Bone marrow (tissue), 2 donors: ENCODE results near the gene MAPK13.
A peak's percentile ranks its signal among the peaks of the same experiment; 100 is the strongest.
"Not testable (repeated sequence)": the region's sequence is repeated elsewhere in the genome, so short reads cannot be mapped to it uniquely, and the experiment has no call there.

Source experiments
- DNase-seq, 2 donors: peaks; one replicate each; lab custom pipeline; 2025; lab: John Stamatoyannopoulos, UW

MAPK13 gene

DNA sequence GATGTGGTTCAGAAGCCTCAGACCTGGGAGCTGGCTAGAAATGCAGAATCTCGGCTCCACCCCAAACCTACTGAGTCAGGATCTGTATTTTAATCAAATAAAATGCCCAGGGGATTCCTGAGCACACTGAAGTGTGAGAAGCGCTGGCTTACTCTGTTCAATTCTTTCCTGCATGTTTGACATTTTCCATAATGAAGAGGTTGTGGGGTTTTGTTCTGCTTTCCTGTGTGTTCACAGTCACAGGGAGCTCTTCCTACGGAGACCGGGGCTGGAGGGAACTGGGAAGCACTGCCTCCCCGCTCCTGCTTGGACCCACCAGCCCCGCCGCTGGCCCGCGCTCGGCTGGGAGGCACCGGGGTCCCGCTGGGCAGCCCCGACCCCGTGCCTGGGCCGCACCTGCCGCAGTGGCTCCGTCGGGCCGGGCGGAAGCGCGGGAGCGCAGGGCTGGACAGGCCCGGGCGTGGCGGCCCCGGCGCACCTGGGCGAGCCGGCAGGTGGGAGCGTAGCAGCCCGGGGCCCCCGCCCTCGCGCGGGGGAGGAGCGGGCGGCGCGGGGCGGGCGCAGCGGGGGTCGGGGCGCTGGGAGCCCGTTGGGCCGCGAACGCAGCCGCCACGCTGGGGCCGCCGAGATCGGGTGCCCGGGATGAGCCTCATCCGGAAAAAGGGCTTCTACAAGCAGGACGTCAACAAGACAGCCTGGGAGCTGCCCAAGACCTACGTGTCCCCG, at the start of gene MAPK13:
MAPK13 (plus strand) TSS at position 573 of the 726 bp plus-strand sequence; CDS start at position 643, 70 bp downstream.
- DNase-seq = no peak

DNA sequence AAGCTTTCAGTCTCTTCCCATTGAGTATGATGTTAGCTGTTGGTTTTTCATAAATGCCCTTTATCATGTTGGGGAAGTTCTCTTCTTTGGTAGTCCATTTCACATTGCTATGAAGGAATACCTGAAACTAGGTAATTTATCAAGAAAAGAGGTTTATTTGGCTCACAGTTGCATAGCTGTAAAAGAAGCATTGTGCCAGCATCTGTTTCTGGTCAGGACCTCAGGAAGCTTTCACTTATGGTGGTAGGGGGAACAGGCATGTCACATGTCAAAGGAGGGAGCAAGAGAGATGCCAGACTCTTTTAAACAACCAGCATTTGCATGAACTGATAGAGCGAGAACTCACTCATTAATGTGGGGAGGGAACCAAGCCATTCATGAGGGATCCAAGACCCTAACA, 48.0 kb upstream of the MAPK13 start:
- DNase-seq = no peak

DNA sequence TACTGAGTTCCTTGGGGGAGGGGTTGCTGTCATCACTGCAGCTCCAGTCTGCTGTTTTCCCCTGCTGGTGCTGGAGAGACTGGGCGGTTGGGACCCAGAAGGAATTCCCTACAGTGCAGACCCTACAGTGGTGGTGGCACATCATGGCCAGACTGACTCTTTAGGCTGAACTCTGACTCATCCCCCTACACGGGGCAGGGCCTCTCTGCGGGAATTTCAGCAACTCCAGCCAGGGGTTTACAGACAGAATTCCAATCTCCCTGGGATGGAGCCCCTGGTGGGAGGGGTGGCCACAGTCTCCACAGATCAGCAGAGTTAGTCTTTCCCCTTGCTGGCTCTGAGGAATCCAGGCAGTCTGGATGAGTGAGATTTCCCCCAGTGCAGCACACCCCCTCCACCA, 46.9 kb upstream of the MAPK13 start:
- no peak for DNase-seq

DNA sequence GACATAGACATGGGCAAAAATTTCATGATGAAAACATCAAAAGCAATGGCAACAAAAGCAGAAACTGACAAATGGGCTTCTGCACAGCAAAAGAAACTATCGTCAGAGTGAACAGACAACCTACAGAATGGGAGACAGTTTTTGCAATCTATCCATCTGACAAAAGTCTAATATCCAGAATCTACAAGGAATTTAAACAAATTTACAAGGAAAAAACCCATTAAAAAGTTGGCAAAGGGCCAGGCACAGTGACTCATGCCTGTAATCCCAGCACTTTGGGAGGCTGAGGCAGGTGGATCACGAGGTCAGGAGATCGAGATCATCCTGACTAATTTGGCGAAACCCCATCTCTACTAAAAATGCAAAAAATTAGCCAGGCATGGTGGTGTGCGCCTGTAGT, 42.1 kb upstream of the MAPK13 start:
- not testable (repeated sequence) for DNase-seq

DNA sequence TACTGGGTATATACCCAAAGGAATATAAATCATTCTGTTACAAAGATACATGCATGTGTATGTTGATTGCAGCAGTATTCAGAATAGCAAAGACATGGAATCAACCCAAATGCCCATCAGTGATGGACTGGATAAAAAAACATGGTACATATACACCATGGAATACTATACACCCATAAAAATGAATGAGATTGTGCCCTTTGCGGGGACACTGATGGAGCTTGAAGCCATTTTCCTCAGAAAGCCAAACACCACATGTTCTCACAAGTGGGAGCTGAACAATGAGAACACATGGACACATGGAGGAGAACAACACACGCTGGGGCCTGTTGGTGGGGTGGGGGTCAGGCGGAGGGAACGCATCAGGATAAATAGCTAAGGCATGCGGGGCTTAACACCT, 41.3 kb upstream of the MAPK13 start:
- DNase-seq = no peak

DNA sequence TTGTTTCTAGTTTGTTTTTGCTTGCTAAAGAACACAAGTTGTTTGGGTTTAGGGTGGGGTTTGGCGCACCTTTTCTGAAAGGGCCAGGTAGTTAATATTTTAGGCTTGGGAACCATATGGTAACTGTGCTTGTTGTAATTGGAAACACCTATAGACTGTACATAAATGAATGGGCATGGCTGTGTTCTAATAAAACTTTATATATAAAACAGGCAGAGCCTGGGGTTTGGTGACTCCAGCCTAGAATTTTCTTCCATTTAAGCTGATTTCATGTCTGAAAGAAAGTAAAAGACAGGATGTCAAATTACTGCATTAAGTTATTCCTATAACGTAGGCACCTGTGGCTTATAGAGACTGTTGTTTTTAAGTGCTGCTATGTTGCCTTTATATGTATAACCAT, 36.1 kb upstream of the MAPK13 start:
- DNase-seq = no peak

DNA sequence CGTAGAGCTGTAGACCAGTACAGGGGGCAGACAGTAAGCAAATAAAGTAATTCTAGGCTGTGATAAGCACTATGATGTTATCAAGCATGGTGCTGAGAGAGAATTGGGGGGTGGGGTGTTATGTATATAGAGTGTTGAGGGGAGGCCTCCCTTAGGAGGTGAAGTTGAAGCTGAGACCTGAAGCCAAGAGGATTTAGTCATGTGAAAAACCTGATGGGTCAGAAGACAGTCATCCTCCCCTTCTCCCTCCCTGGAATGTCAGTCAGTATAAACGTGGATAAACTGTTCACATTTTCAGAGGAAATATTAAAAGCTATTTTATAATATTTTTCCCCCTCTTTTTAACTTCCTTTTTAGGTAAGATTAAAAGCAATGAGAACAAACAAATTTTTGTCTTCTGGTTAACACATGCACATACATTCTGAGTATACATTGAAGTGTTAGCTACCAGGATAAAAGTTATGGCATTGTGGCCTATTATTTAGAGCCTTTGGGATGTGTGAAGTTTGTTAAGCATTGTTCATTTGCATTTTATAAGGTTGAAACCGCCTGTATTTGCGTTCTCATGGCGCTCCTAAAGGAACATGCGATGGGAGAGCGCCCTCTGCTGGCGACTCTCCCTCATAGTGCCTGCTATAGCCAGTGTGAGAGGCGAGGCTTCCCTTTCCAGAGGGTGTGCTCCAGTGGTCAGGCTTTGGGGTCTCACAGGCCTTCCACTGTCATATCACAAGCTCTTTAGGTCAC, 35.4 kb upstream of the MAPK13 start:
- DNase-seq = peak; percentile 49 to 52

DNA sequence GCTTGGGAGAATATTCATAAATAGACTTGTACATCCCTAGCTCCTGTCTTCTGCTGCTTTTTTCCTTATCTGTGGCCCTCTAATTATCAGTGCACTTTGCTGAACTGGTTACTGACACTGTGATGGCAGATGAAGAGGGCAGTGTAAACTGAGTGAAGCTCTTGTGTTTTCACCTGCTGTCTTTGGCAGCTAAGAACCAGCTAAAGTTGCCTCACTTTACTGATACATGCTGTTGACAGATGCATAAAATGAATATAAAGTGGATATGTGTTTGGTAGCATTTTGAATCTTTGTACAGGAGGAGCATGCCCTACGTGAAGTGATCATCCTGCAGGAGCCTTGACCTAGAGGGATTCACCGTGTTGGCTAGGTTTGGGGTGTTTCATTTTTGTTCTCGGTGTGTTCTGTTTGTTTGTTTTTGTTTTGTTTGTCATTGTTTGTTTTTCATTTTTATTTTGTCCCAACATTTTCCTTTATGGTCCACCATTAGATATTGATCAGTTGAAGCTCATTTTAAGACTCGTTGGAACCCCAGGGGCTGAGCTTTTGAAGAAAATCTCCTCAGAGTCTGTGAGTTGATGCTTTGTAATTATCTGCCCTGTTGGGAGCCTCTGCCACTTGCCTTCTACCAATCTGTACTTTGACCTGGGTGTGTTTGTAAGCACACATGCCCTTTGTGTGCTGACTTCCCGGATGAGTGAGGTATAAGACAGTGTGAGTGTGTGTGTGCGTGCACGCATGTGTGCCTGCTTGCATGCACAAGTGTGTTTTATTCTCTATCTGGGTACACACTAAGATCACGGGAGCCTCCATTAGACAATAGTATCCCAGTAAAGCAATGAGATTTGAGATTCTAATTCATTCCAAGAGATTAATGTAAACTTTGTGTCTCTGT, 34.6 kb upstream of the MAPK13 start:
- no peak for DNase-seq

DNA sequence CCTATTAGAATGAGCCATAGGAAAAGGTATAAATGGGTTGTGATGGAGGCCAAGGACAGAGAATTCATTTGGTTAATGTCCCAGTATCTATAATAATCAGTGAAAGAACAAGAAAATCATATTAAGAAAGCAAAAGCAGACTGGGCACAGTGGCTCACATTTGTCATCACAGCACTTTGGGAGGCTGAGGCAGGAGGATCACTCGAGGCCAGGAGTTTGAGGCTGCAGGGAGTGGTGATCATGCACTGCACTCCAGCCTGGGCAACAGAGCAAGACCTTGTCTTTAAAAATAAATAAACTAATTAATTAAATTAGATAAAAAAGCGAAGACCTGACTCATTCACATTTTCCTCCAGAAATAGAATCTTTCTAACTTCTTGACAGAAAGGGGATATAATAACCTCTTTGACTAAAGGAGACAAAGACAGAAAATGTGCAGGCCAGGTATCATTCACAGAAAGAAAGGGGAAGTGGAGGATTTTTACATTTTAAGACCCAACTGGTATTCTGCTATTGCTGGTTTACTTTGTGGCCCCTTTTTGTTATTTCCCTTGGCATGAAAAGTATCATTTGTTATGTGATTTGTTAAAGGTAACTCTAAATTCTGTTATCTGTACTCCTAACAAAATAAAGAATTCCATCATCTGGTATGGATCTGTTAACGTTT, 31.9 kb upstream of the MAPK13 start:
- no peak for DNase-seq

DNA sequence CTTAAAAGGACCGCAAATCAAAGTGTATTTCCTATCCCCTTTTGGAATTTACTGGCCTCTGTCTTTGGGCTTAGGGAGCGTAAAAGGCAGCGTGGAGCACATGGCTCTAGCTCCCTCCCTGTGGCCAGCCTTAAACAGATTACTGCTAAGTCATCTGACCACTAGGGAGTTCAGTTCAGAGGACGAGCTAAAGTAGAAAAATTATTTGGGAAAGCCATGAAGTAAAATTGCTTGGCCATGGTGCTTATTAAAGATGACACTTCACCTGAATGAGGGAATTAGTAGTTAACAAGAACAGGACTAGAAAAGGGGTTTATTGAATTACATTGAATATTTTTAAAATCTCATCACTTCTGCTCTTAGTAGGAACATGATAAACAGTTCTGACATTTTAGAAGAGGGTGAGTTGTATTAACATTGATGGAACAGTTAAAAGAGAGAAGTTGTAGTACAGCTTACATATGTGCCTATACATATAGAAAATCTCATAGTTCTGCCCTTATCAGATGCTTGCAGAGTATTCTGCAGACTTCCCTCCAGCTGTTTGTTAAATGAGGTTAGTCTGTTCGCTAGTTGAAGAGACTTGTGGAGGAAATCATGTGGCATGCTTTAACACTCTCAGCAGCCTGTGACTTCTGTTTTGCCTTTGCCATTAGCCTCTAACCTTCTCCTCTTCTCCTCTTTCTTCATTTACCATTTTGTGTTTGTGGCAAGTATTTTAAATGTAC, 31.2 kb upstream of the MAPK13 start:
- peak in 1 of 2 donors; percentile 79 for DNase-seq

DNA sequence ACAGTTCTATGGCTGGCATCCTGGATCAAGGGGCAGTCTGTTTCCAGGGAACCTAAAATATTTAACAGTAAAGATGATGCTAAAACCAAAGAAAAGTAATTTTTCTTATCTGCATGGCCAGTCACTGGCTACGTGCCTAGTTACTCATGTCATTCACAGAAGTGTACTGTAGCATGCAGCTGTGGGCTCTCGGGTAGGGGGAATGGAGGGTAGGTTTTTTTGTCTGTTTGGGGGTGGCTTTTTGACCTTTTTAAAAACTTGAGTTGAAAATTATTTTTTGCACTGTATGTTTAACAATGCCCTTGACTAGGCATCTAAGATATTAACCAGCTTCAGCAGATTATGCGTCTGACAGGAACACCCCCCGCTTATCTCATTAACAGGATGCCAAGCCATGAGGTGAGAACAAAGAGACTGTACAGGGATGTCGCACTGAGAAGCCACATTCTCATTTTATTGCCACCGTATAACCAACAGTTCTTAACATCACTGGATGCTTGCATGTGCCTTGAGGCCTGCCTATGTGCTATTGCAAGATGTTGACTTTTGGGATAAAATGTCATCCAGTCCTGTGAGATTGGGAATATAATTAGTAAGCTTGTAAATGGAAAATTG, 30.3 kb upstream of the MAPK13 start:
- DNase-seq = no peak

DNA sequence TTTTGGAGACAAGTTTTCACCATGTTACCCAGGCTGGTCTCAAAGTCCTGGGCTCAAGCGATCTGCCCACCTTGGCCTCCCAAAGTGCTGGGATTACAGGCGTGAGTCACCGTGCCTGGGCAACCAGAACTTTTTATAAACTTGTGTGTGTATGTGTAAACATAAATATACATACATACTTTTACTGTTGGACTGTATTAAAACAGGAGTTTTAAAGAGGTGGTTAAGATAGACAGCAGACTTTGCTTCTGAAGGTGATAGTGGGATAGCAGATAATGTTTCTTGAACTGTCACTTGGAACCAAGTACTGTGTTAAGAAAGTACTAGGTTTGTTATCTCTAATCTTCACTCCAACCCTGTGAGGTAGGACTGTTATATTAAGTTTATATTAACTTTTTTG, 28.6 kb upstream of the MAPK13 start:
- DNase-seq = no peak

DNA sequence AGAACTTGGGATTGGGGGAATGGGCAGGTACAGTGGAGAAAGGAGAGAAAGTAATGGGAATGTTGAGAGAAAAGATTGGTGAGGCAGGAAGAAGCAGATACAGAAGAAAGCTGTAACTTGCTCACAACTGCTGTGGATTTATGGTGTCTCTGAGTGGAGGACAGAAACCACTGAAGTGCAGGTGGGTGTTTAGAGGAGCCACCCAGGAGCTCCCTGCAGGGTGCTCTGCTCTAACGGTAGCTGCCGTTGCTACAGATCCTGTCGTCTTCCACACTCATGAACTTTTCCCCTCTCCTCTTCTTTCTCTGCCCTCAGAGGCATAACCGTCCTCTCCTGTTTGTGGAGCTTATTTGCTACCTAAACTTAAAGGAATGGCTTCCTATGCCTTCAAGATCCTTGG, 27.5 kb upstream of the MAPK13 start:
- no peak for DNase-seq

DNA sequence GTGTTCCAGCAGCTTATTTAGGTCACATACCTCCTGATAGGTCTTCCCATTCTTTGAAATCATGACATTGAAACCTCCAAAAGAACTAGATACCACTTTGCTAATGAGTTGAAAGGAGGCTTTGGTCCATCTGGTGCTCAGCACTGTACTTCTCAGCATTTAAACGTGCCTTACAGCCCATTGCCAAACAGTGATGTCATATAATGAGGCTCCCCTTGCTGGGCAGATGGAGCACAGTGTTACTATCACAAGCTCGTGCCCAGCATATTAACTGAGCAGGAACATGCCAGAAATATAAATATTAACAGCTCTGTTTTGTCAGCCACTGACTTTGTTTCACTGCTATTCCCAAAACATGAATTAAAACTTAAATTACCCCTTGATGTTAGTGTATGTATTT, 25.5 kb upstream of the MAPK13 start:
- DNase-seq = no peak

DNA sequence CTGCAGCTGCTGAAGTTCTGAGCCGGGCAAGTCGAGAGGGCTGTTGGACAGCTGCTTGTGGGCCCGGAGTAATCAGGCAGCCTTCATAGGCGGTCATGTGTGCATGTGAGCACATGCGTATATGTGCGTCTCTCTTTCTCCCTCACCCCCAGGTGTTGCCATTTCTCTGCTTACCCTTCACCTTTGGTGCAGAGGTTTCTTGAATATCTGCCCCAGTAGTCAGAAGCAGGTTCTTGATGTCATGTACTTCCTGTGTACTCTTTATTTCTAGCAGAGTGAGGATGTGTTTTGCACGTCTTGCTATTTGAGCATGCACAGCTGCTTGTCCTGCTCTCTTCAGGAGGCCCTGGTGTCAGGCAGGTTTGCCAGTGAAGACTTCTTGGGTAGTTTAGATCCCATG, 21.2 kb upstream of the MAPK13 start:
- DNase-seq = no peak

DNA sequence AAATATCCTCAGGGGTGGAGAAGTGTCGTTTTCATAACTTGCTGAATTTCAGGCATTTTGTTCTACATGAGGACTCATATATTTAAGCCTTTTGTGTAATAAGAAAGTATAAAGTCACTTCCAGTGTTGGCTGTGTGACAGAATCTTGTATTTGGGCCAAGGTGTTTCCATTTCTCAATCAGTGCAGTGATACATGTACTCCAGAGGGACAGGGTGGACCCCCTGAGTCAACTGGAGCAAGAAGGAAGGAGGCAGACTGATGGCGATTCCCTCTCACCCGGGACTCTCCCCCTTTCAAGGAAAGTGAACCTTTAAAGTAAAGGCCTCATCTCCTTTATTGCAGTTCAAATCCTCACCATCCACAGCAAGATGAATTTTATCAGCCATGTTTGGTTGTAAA, 20.3 kb upstream of the MAPK13 start:
- DNase-seq = no peak

DNA sequence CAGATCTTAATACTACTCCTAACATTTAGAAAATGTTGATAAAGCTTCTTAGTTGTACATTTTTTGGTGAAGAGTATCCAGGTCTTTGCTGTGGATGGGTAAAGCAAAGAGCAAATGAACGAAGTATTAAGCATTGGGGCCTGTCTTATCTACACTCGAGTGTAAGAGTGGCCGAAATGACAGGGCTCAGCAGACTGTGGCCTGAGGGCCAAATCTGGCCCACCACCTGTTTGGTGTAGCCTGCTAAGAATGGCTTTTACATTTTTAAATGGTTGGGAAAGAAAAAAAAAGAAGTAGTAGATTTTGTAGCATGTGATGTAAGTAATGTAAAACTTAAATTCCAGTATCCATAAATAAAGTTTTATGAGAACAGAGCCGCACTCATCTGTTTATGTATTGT, 19.4 kb upstream of the MAPK13 start:
- no peak for DNase-seq

DNA sequence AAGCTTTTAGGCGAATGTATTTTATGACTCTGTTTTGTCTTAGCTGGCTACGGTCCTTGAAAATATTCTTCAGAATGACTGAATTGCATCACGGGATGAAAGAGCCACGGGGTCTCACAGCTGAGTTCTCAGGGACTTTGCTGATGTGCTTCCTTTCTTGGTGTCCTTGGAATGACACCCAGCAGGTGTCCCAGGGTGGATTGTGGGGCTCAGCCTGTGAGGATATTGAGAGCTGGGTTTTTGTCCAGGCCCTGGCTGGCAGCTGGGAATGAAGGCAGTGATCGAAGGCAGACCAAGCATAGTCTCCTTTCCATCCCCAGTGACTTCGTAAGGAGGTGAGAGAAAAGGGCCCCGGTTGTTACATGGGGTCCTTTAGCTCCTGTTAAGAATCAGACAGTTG, 18.8 kb upstream of the MAPK13 start:
- DNase-seq = no peak

DNA sequence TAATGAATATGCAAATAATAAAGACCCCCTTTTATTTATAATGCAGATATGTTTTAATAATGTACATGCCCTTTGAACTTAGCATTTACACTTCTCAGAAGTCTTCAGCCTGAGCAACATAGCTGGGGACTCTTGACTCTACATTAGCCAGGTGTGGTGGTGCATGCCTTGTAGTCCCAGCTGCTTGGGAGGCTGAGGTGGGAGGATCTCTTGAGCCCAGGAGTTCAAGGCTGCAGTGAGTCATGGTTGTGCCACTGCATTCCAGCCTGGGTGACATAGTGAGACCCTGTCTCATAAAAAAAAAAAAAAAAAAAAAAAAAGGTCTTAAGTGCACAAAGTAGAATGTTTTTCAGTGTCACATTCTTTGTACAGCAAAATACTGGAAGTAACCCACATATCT, 17.3 kb upstream of the MAPK13 start:
- DNase-seq = no peak

DNA sequence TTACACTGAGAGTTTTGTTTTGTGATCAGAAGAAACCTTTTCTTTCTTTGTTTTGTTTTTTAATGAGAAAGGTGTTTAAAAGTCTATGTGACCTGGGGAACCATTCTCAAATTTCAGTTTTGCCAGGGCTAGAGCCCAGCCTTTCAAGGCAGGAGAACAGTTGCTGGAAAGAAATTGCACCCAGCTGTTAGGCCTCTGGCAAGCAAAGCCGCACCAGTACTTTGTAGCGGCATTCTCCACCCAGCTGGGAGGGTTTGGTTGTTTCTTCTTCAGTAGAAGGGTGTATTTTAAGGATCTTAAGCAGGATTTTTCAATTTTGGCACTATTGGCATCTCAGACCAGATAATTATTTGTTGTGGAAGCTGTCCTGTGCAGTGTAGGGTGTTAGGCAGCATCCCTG, 16.6 kb upstream of the MAPK13 start:
- no peak for DNase-seq

DNA sequence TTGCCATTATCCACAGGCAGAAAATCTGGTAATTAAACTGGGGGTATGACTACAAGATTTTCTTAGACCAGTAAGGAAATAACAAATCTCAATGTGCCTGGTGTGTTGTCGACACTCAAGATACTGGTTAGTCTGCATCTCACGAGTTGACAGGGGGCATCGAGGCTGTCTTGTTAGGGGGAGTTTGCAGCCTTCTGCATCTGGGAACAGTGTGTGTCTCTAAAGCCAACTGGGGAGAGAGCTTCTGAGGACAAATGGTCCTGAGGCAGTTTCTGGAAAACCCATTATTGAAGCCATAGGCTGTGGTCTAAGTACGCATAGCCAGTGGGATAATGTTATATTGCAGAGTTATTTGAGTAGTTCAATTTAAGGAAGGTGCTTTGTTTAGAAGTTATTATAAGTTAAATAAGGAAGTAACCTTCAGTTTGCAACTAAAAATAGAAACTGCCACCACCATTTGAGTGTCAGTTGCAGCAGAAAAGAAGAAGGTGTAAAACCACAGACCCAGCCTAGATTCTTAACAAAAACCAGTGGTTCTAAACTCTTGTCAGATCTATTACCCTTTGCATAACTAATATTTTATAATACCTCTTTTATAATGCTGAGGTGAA, 15.4 kb upstream of the MAPK13 start:
- peak in 1 of 2 donors; percentile 12 for DNase-seq
